ENCODE results near the gene MYH11. TPM values are rescaled to one million over a fixed set of nuclear protein-coding genes. Genes with fewer than 3 reads are reported as not detected.

Gene MYH11
- total RNA-seq, 3 donors from 2014 or later = 98.2 to 5,005 (median 282) TPM

- no peak for ATAC-seq
Observed at GRCh38 chr16:15773968-15774367, 82.9 kb downstream of the MYH11 start.

GRCh38 chr16:15772579-15773293, 84.1 kb downstream of the MYH11 start:
- ATAC-seq = no peak
- no peak for TF ChIP-seq CTCF (IDR thresholded peaks at IDR 0.05)
- intact Hi-C loops (cut with DNase I, micrococcal nuclease) = no loop called here
- H3K36me3 ChIP-seq (ENCODE audit: low read depth) = no peaks in the 10 kb centered on the region
- no peaks in the 10 kb centered on the region for H3K4me1 ChIP-seq (ENCODE audit: low read depth)
- no peak overlapping the region for H3K4me3 ChIP-seq
- DNase-seq = no peak
- H3K9me3 ChIP-seq = no peaks in the 10 kb centered on the region

More at GRCh38 chr16:15773968-15774367, 82.9 kb downstream of the MYH11 start:
- Histone ChIP-seq H3K36me3 (ENCODE audit: low read depth) (no peaks in the 10 kb centered on the region), H3K4me1 (ENCODE audit: low read depth) (no peaks in the 10 kb centered on the region), H3K4me3 (no peak overlapping the region), H3K9me3 (no peaks in the 10 kb centered on the region)
- no peak for TF ChIP-seq CTCF (IDR thresholded peaks at IDR 0.05)
- intact Hi-C loops (cut with DNase I, micrococcal nuclease) = no loop called here
- no peak for DNase-seq

GRCh38 chr16:15771694-15772093, 85.1 kb downstream of the MYH11 start:
- Histone ChIP-seq H3K4me3 (no peak overlapping the region), H3K9me3 (no peaks in the 10 kb centered on the region), H3K36me3 (ENCODE audit: low read depth) (no peaks in the 10 kb centered on the region), H3K4me1 (ENCODE audit: low read depth) (no peaks in the 10 kb centered on the region)
- DNase-seq (no peak), ATAC-seq (no peak)
- intact Hi-C loops (cut with DNase I, micrococcal nuclease) = no loop called here
- no peak for TF ChIP-seq CTCF (IDR thresholded peaks at IDR 0.05)

GRCh38 chr16:15770512-15770911, 86.3 kb downstream of the MYH11 start:
- ATAC-seq = no peak
- Histone ChIP-seq H3K36me3 (ENCODE audit: low read depth) (no peaks in the 10 kb centered on the region), H3K4me1 (ENCODE audit: low read depth) (no peaks in the 10 kb centered on the region), H3K4me3 (no peak overlapping the region), H3K9me3 (no peaks in the 10 kb centered on the region)
- intact Hi-C loops (cut with DNase I, micrococcal nuclease) = no loop called here
- TF ChIP-seq CTCF (IDR thresholded peaks at IDR 0.05) = no peak
- no peak for DNase-seq

- no peak for ATAC-seq
- intact Hi-C loops (cut with DNase I, micrococcal nuclease) = no loop called here
- TF ChIP-seq CTCF (IDR thresholded peaks at IDR 0.05) = no peak
- no peaks in the 10 kb centered on the region for H3K9me3 ChIP-seq
- no peak for DNase-seq
- H3K4me1 ChIP-seq (ENCODE audit: low read depth) = no peaks in the 10 kb centered on the region
- H3K36me3 ChIP-seq (ENCODE audit: low read depth) = no peaks in the 10 kb centered on the region
- no peak overlapping the region for H3K4me3 ChIP-seq
Observed at GRCh38 chr16:15770107-15770506, 86.7 kb downstream of the MYH11 start.
